ENCODE measurements around the gene FAM229B.
A peak's percentile ranks its signal among the peaks of the same experiment; 100 is the strongest.
"Not testable (repeated sequence)": the region's sequence is repeated elsewhere in the genome, so short reads cannot be mapped to it uniquely, and the experiment has no call there.

FAM229B gene

GRCh38 chr6:112062966-112063365 lies 24.4 kb upstream of the FAM229B start:
- Histone ChIP-seq H3K36me3 (ENCODE audit: control insufficient read depth in 2 of 2, insufficient read depth in 2 of 2, low read length in 2 of 2) (no peaks in the 10 kb centered on the region), H3K27ac (ENCODE audit: low read depth in 2 of 2, low read length in 2 of 2) (no peak overlapping the region), H3K4me3 (ENCODE audit: low read length in 2 of 2) (no peak overlapping the region), H3K9ac (ENCODE audit: low read depth in 1 of 2, low read length in 2 of 2) (no peak overlapping the region), H3K9me3 (ENCODE audit: control insufficient read depth in 2 of 2, low read length in 2 of 2) (no peaks in the 10 kb centered on the region), H3K27me3 (ENCODE audit: control insufficient read depth in 2 of 2, insufficient read depth in 2 of 2, low read length in 2 of 2) (no peaks in the 10 kb centered on the region), H3K4me1 (ENCODE audit: control insufficient read depth in 2 of 2, insufficient read depth in 2 of 2, low read length in 2 of 2) (no peaks in the 10 kb centered on the region)

- Histone ChIP-seq H3K27me3 (ENCODE audit: control insufficient read depth in 2 of 2, insufficient read depth in 2 of 2, low read length in 2 of 2) (no peaks in the 10 kb centered on the region), H3K27ac (ENCODE audit: low read depth in 2 of 2, low read length in 2 of 2) (no peak overlapping the region), H3K9ac (ENCODE audit: low read depth in 1 of 2, low read length in 2 of 2) (no peak overlapping the region), H3K4me1 (ENCODE audit: control insufficient read depth in 2 of 2, insufficient read depth in 2 of 2, low read length in 2 of 2) (no peaks in the 10 kb centered on the region), H3K9me3 (ENCODE audit: control insufficient read depth in 2 of 2, low read length in 2 of 2) (no peaks in the 10 kb centered on the region), H3K4me3 (ENCODE audit: low read length in 2 of 2) (no peak overlapping the region), H3K36me3 (ENCODE audit: control insufficient read depth in 2 of 2, insufficient read depth in 2 of 2, low read length in 2 of 2) (peaks cover 0 to 4% of the 10 kb centered on the region in 2 donors)
These were observed 21.9 kb upstream of the FAM229B start for GRCh38 chr6:112065426-112065986.

GRCh38 chr6:112066606-112067005 lies 20.8 kb upstream of the FAM229B start:
- H3K9ac ChIP-seq (ENCODE audit: low read depth in 1 of 2, low read length in 2 of 2) = no peak overlapping the region
- H3K4me3 ChIP-seq (ENCODE audit: low read length in 2 of 2) = no peak overlapping the region
- no peaks in the 10 kb centered on the region for H3K9me3 ChIP-seq (ENCODE audit: control insufficient read depth in 2 of 2, low read length in 2 of 2)
- H3K4me1 ChIP-seq (ENCODE audit: control insufficient read depth in 2 of 2, insufficient read depth in 2 of 2, low read length in 2 of 2) = no peaks in the 10 kb centered on the region
- peaks cover 4% of the 10 kb centered on the region in 2 donors for H3K36me3 ChIP-seq (ENCODE audit: control insufficient read depth in 2 of 2, insufficient read depth in 2 of 2, low read length in 2 of 2)
- no peak overlapping the region for H3K27ac ChIP-seq (ENCODE audit: low read depth in 2 of 2, low read length in 2 of 2)
- no peaks in the 10 kb centered on the region for H3K27me3 ChIP-seq (ENCODE audit: control insufficient read depth in 2 of 2, insufficient read depth in 2 of 2, low read length in 2 of 2)

- Histone ChIP-seq H3K4me3 (ENCODE audit: low read length in 2 of 2) (no peak overlapping the region), H3K4me1 (ENCODE audit: control insufficient read depth in 2 of 2, insufficient read depth in 2 of 2, low read length in 2 of 2) (peaks cover 1 to 3% of the 10 kb centered on the region in 2 donors), H3K9me3 (ENCODE audit: control insufficient read depth in 2 of 2, low read length in 2 of 2) (no peaks in the 10 kb centered on the region), H3K9ac (ENCODE audit: low read depth in 1 of 2, low read length in 2 of 2) (no peak overlapping the region), H3K36me3 (ENCODE audit: control insufficient read depth in 2 of 2, insufficient read depth in 2 of 2, low read length in 2 of 2) (peaks cover 5 to 11% of the 10 kb centered on the region in 2 donors), H3K27ac (ENCODE audit: low read depth in 2 of 2, low read length in 2 of 2) (no peak overlapping the region), H3K27me3 (ENCODE audit: control insufficient read depth in 2 of 2, insufficient read depth in 2 of 2, low read length in 2 of 2) (no peaks in the 10 kb centered on the region)
These were observed 5.8 kb upstream of the FAM229B start for GRCh38 chr6:112081569-112081968.

DNA sequence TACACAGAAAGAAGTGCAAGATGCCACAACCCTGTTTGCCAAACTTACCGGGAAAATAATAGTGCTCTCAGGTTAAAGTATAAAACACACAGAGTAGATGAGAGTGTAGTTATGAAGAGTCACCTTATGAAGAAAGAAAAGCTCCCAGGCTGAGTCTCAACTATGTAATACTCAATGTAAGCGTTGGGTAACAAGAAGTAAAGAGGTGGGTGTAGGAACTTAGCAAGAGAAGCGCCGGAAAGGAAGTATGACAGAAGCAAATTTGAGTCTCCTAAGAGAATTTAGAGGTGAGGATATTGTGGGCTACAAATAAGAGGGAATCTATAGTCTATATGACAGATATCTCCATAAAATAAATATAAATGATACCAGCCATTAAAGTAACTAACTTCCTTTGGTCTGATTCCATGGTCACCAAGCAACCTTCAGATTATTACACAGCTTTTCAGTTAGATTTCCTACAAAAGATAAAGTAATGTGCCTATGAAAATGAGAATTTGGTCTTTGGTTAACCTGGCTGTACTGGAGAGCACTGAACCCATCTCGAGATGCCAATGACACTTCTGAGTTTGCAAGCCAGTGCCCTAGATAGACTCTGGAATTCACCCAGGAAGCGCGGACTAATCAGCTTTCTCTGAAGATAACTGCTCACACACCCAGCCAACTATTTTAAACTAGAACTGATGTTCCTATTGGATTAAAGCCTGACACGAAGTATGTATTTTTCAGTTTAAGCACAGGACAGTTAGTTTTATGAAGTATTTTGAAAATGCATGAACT lies 1.9 kb upstream of the FAM229B start:
- Histone ChIP-seq H3K4me3 (ENCODE audit: low read length in 2 of 2) (no peak overlapping the region), H3K4me1 (ENCODE audit: control insufficient read depth in 2 of 2, insufficient read depth in 2 of 2, low read length in 2 of 2) (peaks cover 3% of the 10 kb centered on the region in 2 donors), H3K27me3 (ENCODE audit: control insufficient read depth in 2 of 2, insufficient read depth in 2 of 2, low read length in 2 of 2) (no peaks in the 10 kb centered on the region), H3K36me3 (ENCODE audit: control insufficient read depth in 2 of 2, insufficient read depth in 2 of 2, low read length in 2 of 2) (peaks cover 2 to 5% of the 10 kb centered on the region in 2 donors), H3K9ac (ENCODE audit: low read depth in 1 of 2, low read length in 2 of 2) (no peak overlapping the region), H3K9me3 (ENCODE audit: control insufficient read depth in 2 of 2, low read length in 2 of 2) (no peaks in the 10 kb centered on the region), H3K27ac (ENCODE audit: low read depth in 2 of 2, low read length in 2 of 2) (no peak overlapping the region)

GRCh38 chr6:112086744-112087135 lies 651 bp upstream of the FAM229B start:
- Histone ChIP-seq H3K27ac (ENCODE audit: low read depth in 2 of 2, low read length in 2 of 2) (peak overlapping the region; percentile 68 to 74), H3K27me3 (ENCODE audit: control insufficient read depth in 2 of 2, insufficient read depth in 2 of 2, low read length in 2 of 2) (no peaks in the 10 kb centered on the region), H3K9ac (ENCODE audit: low read depth in 1 of 2, low read length in 2 of 2) (peak overlapping the region; percentile 71 to 75), H3K4me3 (ENCODE audit: low read length in 2 of 2) (peak overlapping the region; percentile 80 to 94), H3K4me1 (ENCODE audit: control insufficient read depth in 2 of 2, insufficient read depth in 2 of 2, low read length in 2 of 2) (peaks cover 3% of the 10 kb centered on the region in 2 donors), H3K9me3 (ENCODE audit: control insufficient read depth in 2 of 2, low read length in 2 of 2) (no peaks in the 10 kb centered on the region), H3K36me3 (ENCODE audit: control insufficient read depth in 2 of 2, insufficient read depth in 2 of 2, low read length in 2 of 2) (peaks cover 0 to 4% of the 10 kb centered on the region in 2 donors)

- H3K27ac ChIP-seq (ENCODE audit: low read depth in 2 of 2, low read length in 2 of 2) = peak overlapping the region; percentile 68 to 74
- no peaks in the 10 kb centered on the region for H3K9me3 ChIP-seq (ENCODE audit: control insufficient read depth in 2 of 2, low read length in 2 of 2)
- no peaks in the 10 kb centered on the region for H3K36me3 ChIP-seq (ENCODE audit: control insufficient read depth in 2 of 2, insufficient read depth in 2 of 2, low read length in 2 of 2)
- peaks cover 3% of the 10 kb centered on the region in 2 donors for H3K4me1 ChIP-seq (ENCODE audit: control insufficient read depth in 2 of 2, insufficient read depth in 2 of 2, low read length in 2 of 2)
- H3K27me3 ChIP-seq (ENCODE audit: control insufficient read depth in 2 of 2, insufficient read depth in 2 of 2, low read length in 2 of 2) = no peaks in the 10 kb centered on the region
- H3K9ac ChIP-seq (ENCODE audit: low read depth in 1 of 2, low read length in 2 of 2) = peak overlapping the region; percentile 71 to 75
- H3K4me3 ChIP-seq (ENCODE audit: low read length in 2 of 2) = peak overlapping the region; percentile 80 to 94
These were observed 525 bp downstream of the FAM229B start for GRCh38 chr6:112087916-112088315.

GRCh38 chr6:112096901-112097300 lies 9.5 kb downstream of the FAM229B start:
- H3K4me1 ChIP-seq (ENCODE audit: control insufficient read depth in 2 of 2, insufficient read depth in 2 of 2, low read length in 2 of 2) = no peaks in the 10 kb centered on the region
- H3K36me3 ChIP-seq (ENCODE audit: control insufficient read depth in 2 of 2, insufficient read depth in 2 of 2, low read length in 2 of 2) = no peaks in the 10 kb centered on the region
- H3K9ac ChIP-seq (ENCODE audit: low read depth in 1 of 2, low read length in 2 of 2) = no peak overlapping the region
- no peaks in the 10 kb centered on the region for H3K9me3 ChIP-seq (ENCODE audit: control insufficient read depth in 2 of 2, low read length in 2 of 2)
- no peaks in the 10 kb centered on the region for H3K27me3 ChIP-seq (ENCODE audit: control insufficient read depth in 2 of 2, insufficient read depth in 2 of 2, low read length in 2 of 2)
- H3K27ac ChIP-seq (ENCODE audit: low read depth in 2 of 2, low read length in 2 of 2) = no peak overlapping the region
- no peak overlapping the region for H3K4me3 ChIP-seq (ENCODE audit: low read length in 2 of 2)

DNA sequence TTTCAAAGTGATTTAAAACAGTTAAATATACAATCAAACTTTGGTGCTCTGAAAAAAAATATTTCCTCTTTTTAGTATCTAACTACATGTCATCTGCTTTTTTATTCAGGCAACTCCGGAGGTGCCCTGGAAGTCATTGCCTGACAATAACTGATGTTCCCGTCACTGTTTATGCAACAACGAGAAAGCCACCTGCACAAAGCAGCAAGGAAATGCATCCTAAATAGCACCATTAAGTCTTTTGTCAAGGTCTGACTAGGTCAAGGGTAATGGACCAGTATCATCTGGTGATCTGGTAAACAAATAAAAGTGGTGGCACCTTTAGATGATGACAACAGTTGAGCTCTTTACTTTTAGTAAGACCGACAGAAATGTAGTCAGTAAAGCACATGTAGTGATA lies 13.2 kb downstream of the FAM229B start:
- Histone ChIP-seq H3K27ac (ENCODE audit: low read depth in 2 of 2, low read length in 2 of 2) (no peak overlapping the region), H3K4me3 (ENCODE audit: low read length in 2 of 2) (no peak overlapping the region), H3K4me1 (ENCODE audit: control insufficient read depth in 2 of 2, insufficient read depth in 2 of 2, low read length in 2 of 2) (no peaks in the 10 kb centered on the region), H3K36me3 (ENCODE audit: control insufficient read depth in 2 of 2, insufficient read depth in 2 of 2, low read length in 2 of 2) (no peaks in the 10 kb centered on the region), H3K9me3 (ENCODE audit: control insufficient read depth in 2 of 2, low read length in 2 of 2) (no peaks in the 10 kb centered on the region), H3K9ac (ENCODE audit: low read depth in 1 of 2, low read length in 2 of 2) (no peak overlapping the region), H3K27me3 (ENCODE audit: control insufficient read depth in 2 of 2, insufficient read depth in 2 of 2, low read length in 2 of 2) (no peaks in the 10 kb centered on the region)

GRCh38 chr6:112106026-112106425 lies 18.6 kb downstream of the FAM229B start:
- H3K4me1 ChIP-seq (ENCODE audit: control insufficient read depth in 2 of 2, insufficient read depth in 2 of 2, low read length in 2 of 2); H3K27ac ChIP-seq (ENCODE audit: low read depth in 2 of 2, low read length in 2 of 2); H3K9ac ChIP-seq (ENCODE audit: low read depth in 1 of 2, low read length in 2 of 2); H3K27me3 ChIP-seq (ENCODE audit: control insufficient read depth in 2 of 2, insufficient read depth in 2 of 2, low read length in 2 of 2); H3K36me3 ChIP-seq (ENCODE audit: control insufficient read depth in 2 of 2, insufficient read depth in 2 of 2, low read length in 2 of 2); H3K4me3 ChIP-seq (ENCODE audit: low read length in 2 of 2); H3K9me3 ChIP-seq (ENCODE audit: control insufficient read depth in 2 of 2, low read length in 2 of 2): not testable (repeated sequence)
